Measurements from ENCODE around the gene SNAPC1. TPM values are rescaled to one million over a fixed set of nuclear protein-coding genes. Genes with fewer than 3 reads are reported as not detected.

The SNAPC1 gene
- total RNA-seq, 1 donor from 2014 or later = 9.2 TPM

DNA sequence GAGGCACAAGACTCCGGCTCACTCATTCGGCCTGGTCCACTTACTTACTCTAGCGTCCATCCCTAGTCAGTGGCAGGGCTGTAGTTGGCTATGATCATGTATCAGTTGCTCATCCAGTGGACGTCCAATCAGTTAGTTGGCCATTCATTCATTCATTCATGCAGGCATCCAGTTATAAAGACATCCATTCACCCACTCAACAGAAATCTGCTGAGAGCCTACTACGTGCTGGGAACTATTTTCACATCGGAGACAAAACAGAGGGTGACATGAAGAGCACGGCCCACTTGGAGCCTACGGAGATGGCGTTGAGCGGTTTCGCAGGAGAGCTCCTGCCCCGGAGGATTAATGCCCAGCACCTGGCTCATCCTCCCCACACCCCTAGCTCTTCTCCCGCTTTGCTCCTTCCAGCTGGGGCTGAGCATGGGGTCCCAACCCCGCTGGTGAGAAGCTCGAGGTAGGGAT lies 49.7 kb downstream of the SNAPC1 start:
- peaks cover 59% of the 10 kb centered on the region for H3K27me3 ChIP-seq (ENCODE audit: low read depth)
- peak overlapping the region; percentile 66 for H3K4me3 ChIP-seq
- H3K4me1 ChIP-seq = peaks cover 6% of the 10 kb centered on the region
- no peak for DNase-seq
- no peak overlapping the region for H3K27ac ChIP-seq (replicated peaks)
- H3K36me3 ChIP-seq = no peaks in the 10 kb centered on the region
- TF ChIP-seq, protein P1, sequence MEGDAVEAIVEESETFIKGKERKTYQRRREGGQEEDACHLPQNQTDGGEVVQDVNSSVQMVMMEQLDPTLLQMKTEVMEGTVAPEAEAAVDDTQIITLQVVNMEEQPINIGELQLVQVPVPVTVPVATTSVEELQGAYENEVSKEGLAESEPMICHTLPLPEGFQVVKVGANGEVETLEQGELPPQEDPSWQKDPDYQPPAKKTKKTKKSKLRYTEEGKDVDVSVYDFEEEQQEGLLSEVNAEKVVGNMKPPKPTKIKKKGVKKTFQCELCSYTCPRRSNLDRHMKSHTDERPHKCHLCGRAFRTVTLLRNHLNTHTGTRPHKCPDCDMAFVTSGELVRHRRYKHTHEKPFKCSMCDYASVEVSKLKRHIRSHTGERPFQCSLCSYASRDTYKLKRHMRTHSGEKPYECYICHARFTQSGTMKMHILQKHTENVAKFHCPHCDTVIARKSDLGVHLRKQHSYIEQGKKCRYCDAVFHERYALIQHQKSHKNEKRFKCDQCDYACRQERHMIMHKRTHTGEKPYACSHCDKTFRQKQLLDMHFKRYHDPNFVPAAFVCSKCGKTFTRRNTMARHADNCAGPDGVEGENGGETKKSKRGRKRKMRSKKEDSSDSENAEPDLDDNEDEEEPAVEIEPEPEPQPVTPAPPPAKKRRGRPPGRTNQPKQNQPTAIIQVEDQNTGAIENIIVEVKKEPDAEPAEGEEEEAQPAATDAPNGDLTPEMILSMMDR (IDR thresholded peaks at IDR 0.05; ENCODE audit: borderline replicate concordance) = no peak
- H3K9me3 ChIP-seq (replicated peaks) = no peaks in the 10 kb centered on the region
- intact Hi-C loops (cut with micrococcal nuclease) = no loop called here

DNA sequence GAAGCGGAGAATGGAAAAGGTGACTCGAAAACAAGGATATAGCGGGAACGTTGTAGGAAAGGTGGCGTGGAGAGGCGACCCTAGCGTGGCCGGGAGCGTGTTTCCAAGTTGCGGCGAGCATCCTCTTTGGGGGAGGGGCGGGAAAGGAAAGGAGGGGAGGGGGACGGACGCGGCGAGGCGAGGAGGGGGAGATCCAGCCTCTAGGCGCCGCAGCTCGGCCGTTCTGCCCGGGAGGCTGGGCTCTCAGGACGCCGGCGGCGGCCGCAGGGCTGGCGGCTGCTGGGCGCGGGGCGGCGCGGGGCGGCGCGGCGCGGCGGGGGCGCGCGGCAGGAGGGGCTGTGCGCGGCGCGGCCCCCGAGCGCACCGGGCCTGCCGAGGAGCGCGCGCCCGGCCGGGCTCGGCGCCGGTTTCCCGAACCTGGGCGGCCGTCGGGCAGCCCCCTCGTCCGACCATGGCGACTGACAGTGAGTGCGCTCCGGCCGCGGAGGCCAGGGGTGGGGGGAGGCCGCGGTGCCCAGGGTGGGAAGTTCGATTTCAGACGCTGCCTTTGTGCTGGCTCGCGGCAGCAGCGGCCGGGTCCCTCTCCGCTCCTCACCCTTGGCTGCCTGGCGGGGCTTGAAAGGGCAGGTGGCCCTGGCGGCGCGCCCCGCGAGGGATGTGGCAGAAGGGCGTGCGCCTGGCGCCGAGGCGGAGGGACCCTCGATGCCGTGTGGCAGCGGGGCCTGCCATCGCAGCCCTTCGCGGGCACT lies 50.3 kb downstream of the SNAPC1 start, which contains the start of gene SYT16:
TSS of gene SYT16 (plus strand) at position 357 of the 749 bp plus-strand sequence.
- intact Hi-C loops (cut with micrococcal nuclease) = no loop called here
- TF ChIP-seq, protein P1 (IDR thresholded peaks at IDR 0.05; ENCODE audit: borderline replicate concordance) = no peak
- Histone ChIP-seq H3K4me1 (peaks cover 6% of the 10 kb centered on the region), H3K4me3 (peak within 1 kb of the TSS; percentile 66), H3K27ac (replicated peaks) (no peak within 1 kb of the TSS), H3K36me3 (no peaks in the 10 kb centered on the region), H3K9me3 (replicated peaks) (no peaks in the 10 kb centered on the region), H3K27me3 (ENCODE audit: low read depth) (peaks cover 65% of the 10 kb centered on the region)
- no peak for DNase-seq

DNA sequence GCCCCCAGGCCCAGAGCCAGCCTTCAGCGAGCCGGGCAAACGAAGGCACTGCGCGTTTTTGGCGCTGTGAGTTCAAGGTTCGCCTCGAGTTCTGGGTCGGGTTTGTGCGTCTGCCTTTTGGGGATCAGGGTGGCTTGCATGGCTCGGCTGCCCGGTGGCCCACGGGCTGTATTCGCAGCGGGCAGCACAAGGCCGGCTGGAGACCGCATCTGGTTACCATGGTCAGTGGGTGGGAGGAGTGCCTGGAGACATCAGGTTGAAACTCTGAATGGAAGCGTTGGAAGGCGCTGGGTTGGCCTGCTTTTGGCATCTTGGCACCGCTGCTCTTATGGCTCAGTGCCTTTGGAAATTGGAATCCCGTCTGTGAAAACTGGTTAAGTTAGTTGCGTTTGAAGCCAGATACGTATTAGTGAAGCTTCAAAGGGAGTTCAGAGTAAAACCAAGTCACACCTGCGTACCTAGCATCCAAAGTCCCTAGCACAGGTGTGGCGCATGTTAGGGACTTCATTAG lies 50.9 kb downstream of the SNAPC1 start:
- no peaks in the 10 kb centered on the region for H3K36me3 ChIP-seq
- no peaks in the 10 kb centered on the region for H3K9me3 ChIP-seq (replicated peaks)
- peaks cover 68% of the 10 kb centered on the region for H3K27me3 ChIP-seq (ENCODE audit: low read depth)
- H3K4me1 ChIP-seq = peaks cover 6% of the 10 kb centered on the region
- intact Hi-C loops (cut with micrococcal nuclease) = no loop called here
- no peak for DNase-seq
- peak overlapping the region; percentile 66 for H3K4me3 ChIP-seq
- no peak overlapping the region for H3K27ac ChIP-seq (replicated peaks)
- TF ChIP-seq, protein P1 (IDR thresholded peaks at IDR 0.05; ENCODE audit: borderline replicate concordance) = no peak

DNA sequence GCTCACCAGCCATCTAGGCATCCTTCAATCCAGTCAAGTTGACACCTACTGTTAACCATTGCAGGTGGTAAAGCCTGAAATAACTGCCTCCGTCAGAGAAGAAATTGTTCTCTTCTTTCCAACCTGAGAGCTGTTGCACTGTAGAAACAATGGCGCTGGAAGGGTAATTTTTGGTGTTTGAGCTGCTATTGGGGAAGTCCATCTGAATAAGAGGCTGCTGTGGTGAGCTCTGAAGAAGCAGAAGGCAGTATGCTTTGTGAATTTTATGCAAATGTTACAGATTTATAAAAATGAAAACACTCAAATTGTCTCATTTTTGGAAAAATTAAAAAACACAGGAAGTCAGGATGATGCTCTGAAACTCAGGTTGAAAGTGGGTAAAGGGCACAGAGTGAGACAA lies 60.2 kb downstream of the SNAPC1 start:
- no peak for DNase-seq
- Histone ChIP-seq H3K4me3 (no peak overlapping the region), H3K27me3 (ENCODE audit: low read depth) (peaks cover 24% of the 10 kb centered on the region), H3K4me1 (no peaks in the 10 kb centered on the region), H3K36me3 (no peaks in the 10 kb centered on the region), H3K9me3 (replicated peaks) (peaks cover 13% of the 10 kb centered on the region), H3K27ac (replicated peaks) (no peak overlapping the region)
- TF ChIP-seq, protein P1 (IDR thresholded peaks at IDR 0.05; ENCODE audit: borderline replicate concordance) = no peak
- intact Hi-C loops (cut with micrococcal nuclease) = no loop called here

DNA sequence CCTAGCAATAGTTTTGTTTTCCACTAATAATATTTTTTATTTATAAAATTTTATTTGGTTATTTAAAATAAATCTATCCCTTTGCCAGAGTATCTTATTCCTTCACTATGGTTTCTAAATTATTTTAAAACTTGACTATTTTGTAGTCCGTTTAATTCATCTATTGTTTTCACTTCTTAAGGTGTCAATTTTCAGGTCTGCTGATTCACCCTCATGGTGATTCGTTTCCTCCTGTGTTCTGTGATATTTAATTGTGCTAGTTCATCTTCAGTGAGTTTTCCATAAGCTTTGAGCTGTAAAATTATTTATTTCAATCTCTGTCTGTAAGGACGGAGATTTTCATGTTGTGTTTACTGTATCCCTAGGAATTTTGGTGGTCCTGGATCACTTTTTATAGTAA lies 70.6 kb downstream of the SNAPC1 start:
- no peak overlapping the region for H3K27ac ChIP-seq (replicated peaks)
- no peaks in the 10 kb centered on the region for H3K9me3 ChIP-seq (replicated peaks)
- DNase-seq = no peak
- no peaks in the 10 kb centered on the region for H3K4me1 ChIP-seq
- no peak overlapping the region for H3K4me3 ChIP-seq
- H3K36me3 ChIP-seq = no peaks in the 10 kb centered on the region
- TF ChIP-seq, protein P1 (IDR thresholded peaks at IDR 0.05; ENCODE audit: borderline replicate concordance) = no peak
- intact Hi-C loops (cut with micrococcal nuclease) = no loop called here
- no peaks in the 10 kb centered on the region for H3K27me3 ChIP-seq (ENCODE audit: low read depth)
